ENCODE measurements around the gene SLC25A31.

The SLC25A31 gene

GRCh38 chr4:127771535-127772275, 41.5 kb downstream of the SLC25A31 start:
- DNase-seq = no peak
- no peak overlapping the region for H4K5ac ChIP-seq (ENCODE audit: low read length)
- H3K18ac ChIP-seq (ENCODE audit: low read length) = no peak overlapping the region
- no peak overlapping the region for H3K9ac ChIP-seq (ENCODE audit: low read length)
- no CpG with 5 or more reads among the region's 4 CpGs for WGBS (ENCODE audit: extremely low coverage, insufficient coverage, low lambda C conversion rate)
- H4K8ac ChIP-seq (ENCODE audit: low read depth, low read length) = no peak overlapping the region
- peaks cover 1% of the 10 kb centered on the region for H3K4me1 ChIP-seq (ENCODE audit: control insufficient read depth, low read depth, low read length)
- H3K79me1 ChIP-seq (ENCODE audit: low read length) = no peaks in the 10 kb centered on the region
- H2BK120ac ChIP-seq (ENCODE audit: low read depth, low read length) = no peak overlapping the region
- H3K4me3 ChIP-seq (ENCODE audit: low read length) = no peak overlapping the region
- H2AK5ac ChIP-seq (ENCODE audit: low read length) = no peak overlapping the region
- H3K79me2 ChIP-seq (ENCODE audit: control insufficient read depth, insufficient read depth, low read length) = no peaks in the 10 kb centered on the region
- H3K56ac ChIP-seq (ENCODE audit: low read length) = no peak overlapping the region
- no peaks in the 10 kb centered on the region for H3K36me3 ChIP-seq (ENCODE audit: control insufficient read depth, insufficient read depth, low read length)
- H3K27ac ChIP-seq (ENCODE audit: low read depth, low read length) = no peak overlapping the region
- H3K27me3 ChIP-seq (ENCODE audit: insufficient read depth, low read length, poor library complexity) = no peaks in the 10 kb centered on the region
- no peak overlapping the region for H2BK15ac ChIP-seq (replicated peaks; ENCODE audit: low read depth)
- H3K23ac ChIP-seq (ENCODE audit: low read length) = no peak overlapping the region
- H3K4me2 ChIP-seq (ENCODE audit: low read length) = no peak overlapping the region
- no peak overlapping the region for H2BK5ac ChIP-seq (ENCODE audit: low read length)
- H3K4ac ChIP-seq (ENCODE audit: low read depth, low read length) = no peak overlapping the region

GRCh38 chr4:127772769-127773671, 42.8 kb downstream of the SLC25A31 start:
- no peak overlapping the region for H2BK15ac ChIP-seq (replicated peaks; ENCODE audit: low read depth)
- no peak overlapping the region for H3K9ac ChIP-seq (ENCODE audit: low read length)
- no peak overlapping the region for H3K4ac ChIP-seq (ENCODE audit: low read depth, low read length)
- no peak overlapping the region for H3K18ac ChIP-seq (ENCODE audit: low read length)
- H3K4me2 ChIP-seq (ENCODE audit: low read length) = no peak overlapping the region
- H2BK5ac ChIP-seq (ENCODE audit: low read length) = no peak overlapping the region
- H2BK120ac ChIP-seq (ENCODE audit: low read depth, low read length) = no peak overlapping the region
- no peak overlapping the region for H4K5ac ChIP-seq (ENCODE audit: low read length)
- WGBS (ENCODE audit: extremely low coverage, insufficient coverage, low lambda C conversion rate) = 100% methylated on average over 1 of the region's 10 CpGs
- peak; percentile 57 for DNase-seq
- no peak overlapping the region for H3K4me3 ChIP-seq (ENCODE audit: low read length)
- H3K56ac ChIP-seq (ENCODE audit: low read length) = no peak overlapping the region
- H3K27me3 ChIP-seq (ENCODE audit: insufficient read depth, low read length, poor library complexity) = no peaks in the 10 kb centered on the region
- H3K36me3 ChIP-seq (ENCODE audit: control insufficient read depth, insufficient read depth, low read length) = no peaks in the 10 kb centered on the region
- no peak overlapping the region for H3K23ac ChIP-seq (ENCODE audit: low read length)
- no peak overlapping the region for H4K8ac ChIP-seq (ENCODE audit: low read depth, low read length)
- no peak overlapping the region for H2AK5ac ChIP-seq (ENCODE audit: low read length)
- peaks cover 1% of the 10 kb centered on the region for H3K4me1 ChIP-seq (ENCODE audit: control insufficient read depth, low read depth, low read length)
- no peak overlapping the region for H3K27ac ChIP-seq (ENCODE audit: low read depth, low read length)
- H3K79me1 ChIP-seq (ENCODE audit: low read length) = no peaks in the 10 kb centered on the region
- no peaks in the 10 kb centered on the region for H3K79me2 ChIP-seq (ENCODE audit: control insufficient read depth, insufficient read depth, low read length)

DNA sequence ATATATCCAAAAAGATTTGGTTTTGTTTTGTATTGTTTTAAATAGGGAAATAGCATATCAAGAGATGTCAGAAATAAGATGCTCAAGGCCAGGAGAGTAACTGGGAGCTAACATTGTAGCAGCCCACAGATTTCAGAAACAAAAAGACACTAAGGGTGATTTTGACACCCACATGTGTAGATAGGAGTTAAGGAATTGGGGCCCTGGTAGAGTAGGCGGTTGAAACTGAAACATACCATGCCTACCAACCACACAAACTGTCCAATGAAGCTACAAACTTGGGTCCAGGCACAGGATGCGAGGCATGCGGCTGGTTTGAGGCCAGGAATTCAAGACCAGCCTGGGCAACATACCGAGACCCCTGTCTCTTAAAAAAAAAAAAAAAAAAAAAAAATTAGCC, 45.6 kb downstream of the SLC25A31 start:
- peaks cover 1% of the 10 kb centered on the region for H3K4me1 ChIP-seq (ENCODE audit: control insufficient read depth, low read depth, low read length)
- no peak overlapping the region for H4K5ac ChIP-seq (ENCODE audit: low read length)
- H3K79me2 ChIP-seq (ENCODE audit: control insufficient read depth, insufficient read depth, low read length) = no peaks in the 10 kb centered on the region
- H3K4ac ChIP-seq (ENCODE audit: low read depth, low read length) = no peak overlapping the region
- no peak overlapping the region for H3K4me3 ChIP-seq (ENCODE audit: low read length)
- no peak overlapping the region for H2BK15ac ChIP-seq (replicated peaks; ENCODE audit: low read depth)
- no peak for DNase-seq
- no peak overlapping the region for H3K56ac ChIP-seq (ENCODE audit: low read length)
- H3K23ac ChIP-seq (ENCODE audit: low read length) = no peak overlapping the region
- H3K9ac ChIP-seq (ENCODE audit: low read length) = no peak overlapping the region
- peak overlapping the region; percentile 92 for H2BK120ac ChIP-seq (ENCODE audit: low read depth, low read length)
- H4K8ac ChIP-seq (ENCODE audit: low read depth, low read length) = peak overlapping the region; percentile 13
- no CpG with 5 or more reads among the region's 4 CpGs for WGBS (ENCODE audit: extremely low coverage, insufficient coverage, low lambda C conversion rate)
- no peak overlapping the region for H2AK5ac ChIP-seq (ENCODE audit: low read length)
- no peaks in the 10 kb centered on the region for H3K27me3 ChIP-seq (ENCODE audit: insufficient read depth, low read length, poor library complexity)
- no peak overlapping the region for H3K27ac ChIP-seq (ENCODE audit: low read depth, low read length)
- H3K4me2 ChIP-seq (ENCODE audit: low read length) = no peak overlapping the region
- no peaks in the 10 kb centered on the region for H3K79me1 ChIP-seq (ENCODE audit: low read length)
- H3K36me3 ChIP-seq (ENCODE audit: control insufficient read depth, insufficient read depth, low read length) = no peaks in the 10 kb centered on the region
- H2BK5ac ChIP-seq (ENCODE audit: low read length) = no peak overlapping the region
- peak overlapping the region; percentile 41 for H3K18ac ChIP-seq (ENCODE audit: low read length)

- no peak overlapping the region for H2AK5ac ChIP-seq (ENCODE audit: low read length)
- H3K79me1 ChIP-seq (ENCODE audit: low read length) = no peaks in the 10 kb centered on the region
- peaks cover 1% of the 10 kb centered on the region for H3K4me1 ChIP-seq (ENCODE audit: control insufficient read depth, low read depth, low read length)
- no peak overlapping the region for H3K4me2 ChIP-seq (ENCODE audit: low read length)
- H3K4ac ChIP-seq (ENCODE audit: low read depth, low read length) = no peak overlapping the region
- H3K4me3 ChIP-seq (ENCODE audit: low read length) = no peak overlapping the region
- H2BK120ac ChIP-seq (ENCODE audit: low read depth, low read length) = no peak overlapping the region
- H3K27me3 ChIP-seq (ENCODE audit: insufficient read depth, low read length, poor library complexity) = no peaks in the 10 kb centered on the region
- H3K9ac ChIP-seq (ENCODE audit: low read length) = no peak overlapping the region
- H3K56ac ChIP-seq (ENCODE audit: low read length) = no peak overlapping the region
- no peak overlapping the region for H3K27ac ChIP-seq (ENCODE audit: low read depth, low read length)
- WGBS (ENCODE audit: extremely low coverage, insufficient coverage, low lambda C conversion rate) = no CpG with 5 or more reads among the region's 2 CpGs
- no peak overlapping the region for H4K5ac ChIP-seq (ENCODE audit: low read length)
- H3K79me2 ChIP-seq (ENCODE audit: control insufficient read depth, insufficient read depth, low read length) = no peaks in the 10 kb centered on the region
- no peak overlapping the region for H2BK5ac ChIP-seq (ENCODE audit: low read length)
- no peak overlapping the region for H2BK15ac ChIP-seq (replicated peaks; ENCODE audit: low read depth)
- DNase-seq = peak; percentile 28
- no peak overlapping the region for H3K18ac ChIP-seq (ENCODE audit: low read length)
- H4K8ac ChIP-seq (ENCODE audit: low read depth, low read length) = no peak overlapping the region
- H3K36me3 ChIP-seq (ENCODE audit: control insufficient read depth, insufficient read depth, low read length) = no peaks in the 10 kb centered on the region
- no peak overlapping the region for H3K23ac ChIP-seq (ENCODE audit: low read length)
Measured at GRCh38 chr4:127776620-127777019, 46.4 kb downstream of the SLC25A31 start.

DNA sequence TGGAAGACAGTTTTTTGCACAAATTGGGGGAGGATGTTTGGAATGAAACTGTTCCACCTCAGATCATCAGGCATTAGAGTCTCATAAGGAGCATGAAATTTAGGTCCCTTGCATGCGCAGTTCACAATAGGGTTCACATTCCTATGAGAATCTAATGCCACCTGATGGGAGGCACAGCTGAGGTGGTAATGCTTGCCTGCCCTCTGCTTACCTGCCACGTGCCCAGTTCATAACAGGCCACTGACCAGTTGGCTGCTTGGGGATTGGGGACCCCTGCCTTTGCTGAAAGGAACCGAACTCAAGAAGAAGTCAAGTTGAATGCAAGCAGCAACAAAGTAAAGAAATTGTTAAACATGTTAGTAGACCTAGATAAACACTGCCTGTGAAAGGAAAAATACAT, 47.3 kb downstream of the SLC25A31 start:
- H3K79me1 ChIP-seq (ENCODE audit: low read length) = no peaks in the 10 kb centered on the region
- H4K8ac ChIP-seq (ENCODE audit: low read depth, low read length) = no peak overlapping the region
- H3K36me3 ChIP-seq (ENCODE audit: control insufficient read depth, insufficient read depth, low read length) = no peaks in the 10 kb centered on the region
- H3K4me2 ChIP-seq (ENCODE audit: low read length) = no peak overlapping the region
- peaks cover 1% of the 10 kb centered on the region for H3K4me1 ChIP-seq (ENCODE audit: control insufficient read depth, low read depth, low read length)
- H3K18ac ChIP-seq (ENCODE audit: low read length) = no peak overlapping the region
- no peak overlapping the region for H3K9ac ChIP-seq (ENCODE audit: low read length)
- no peak overlapping the region for H3K23ac ChIP-seq (ENCODE audit: low read length)
- H3K4me3 ChIP-seq (ENCODE audit: low read length) = no peak overlapping the region
- H2AK5ac ChIP-seq (ENCODE audit: low read length) = no peak overlapping the region
- H3K27ac ChIP-seq (ENCODE audit: low read depth, low read length) = no peak overlapping the region
- no peaks in the 10 kb centered on the region for H3K79me2 ChIP-seq (ENCODE audit: control insufficient read depth, insufficient read depth, low read length)
- H2BK5ac ChIP-seq (ENCODE audit: low read length) = no peak overlapping the region
- H3K27me3 ChIP-seq (ENCODE audit: insufficient read depth, low read length, poor library complexity) = peaks cover under 1% of the 10 kb centered on the region
- WGBS (ENCODE audit: extremely low coverage, insufficient coverage, low lambda C conversion rate) = no CpG with 5 or more reads among the region's 3 CpGs
- no peak for DNase-seq
- H3K56ac ChIP-seq (ENCODE audit: low read length) = no peak overlapping the region
- no peak overlapping the region for H2BK120ac ChIP-seq (ENCODE audit: low read depth, low read length)
- no peak overlapping the region for H2BK15ac ChIP-seq (replicated peaks; ENCODE audit: low read depth)
- H4K5ac ChIP-seq (ENCODE audit: low read length) = no peak overlapping the region
- H3K4ac ChIP-seq (ENCODE audit: low read depth, low read length) = no peak overlapping the region
